GM12874 (cell line): ENCODE measurements around the gene MAGI2.

ENCODE experiments used
- TF ChIP-seq, protein P1 (sequence below): IDR thresholded peaks from 2 replicates; pipeline ENCODE4 v1.5.1; 2011; ENCODE audit warnings: low read depth, mild to moderate bottlenecking, control low read depth, low read length, moderate library complexity; ENCODE audit not compliant: insufficient read depth

Gene MAGI2

GRCh38 chr7:79304711-79305110, 148.8 kb downstream of the MAGI2 start:
- TF ChIP-seq, protein P1, sequence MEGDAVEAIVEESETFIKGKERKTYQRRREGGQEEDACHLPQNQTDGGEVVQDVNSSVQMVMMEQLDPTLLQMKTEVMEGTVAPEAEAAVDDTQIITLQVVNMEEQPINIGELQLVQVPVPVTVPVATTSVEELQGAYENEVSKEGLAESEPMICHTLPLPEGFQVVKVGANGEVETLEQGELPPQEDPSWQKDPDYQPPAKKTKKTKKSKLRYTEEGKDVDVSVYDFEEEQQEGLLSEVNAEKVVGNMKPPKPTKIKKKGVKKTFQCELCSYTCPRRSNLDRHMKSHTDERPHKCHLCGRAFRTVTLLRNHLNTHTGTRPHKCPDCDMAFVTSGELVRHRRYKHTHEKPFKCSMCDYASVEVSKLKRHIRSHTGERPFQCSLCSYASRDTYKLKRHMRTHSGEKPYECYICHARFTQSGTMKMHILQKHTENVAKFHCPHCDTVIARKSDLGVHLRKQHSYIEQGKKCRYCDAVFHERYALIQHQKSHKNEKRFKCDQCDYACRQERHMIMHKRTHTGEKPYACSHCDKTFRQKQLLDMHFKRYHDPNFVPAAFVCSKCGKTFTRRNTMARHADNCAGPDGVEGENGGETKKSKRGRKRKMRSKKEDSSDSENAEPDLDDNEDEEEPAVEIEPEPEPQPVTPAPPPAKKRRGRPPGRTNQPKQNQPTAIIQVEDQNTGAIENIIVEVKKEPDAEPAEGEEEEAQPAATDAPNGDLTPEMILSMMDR: no peak

GRCh38 chr7:79302293-79302692, 151.2 kb downstream of the MAGI2 start:
- TF ChIP-seq, protein P1: no peak

- TF ChIP-seq, protein P1: no peak
Observed at GRCh38 chr7:79301419-79301818, 152.0 kb downstream of the MAGI2 start.

- TF ChIP-seq, protein P1: no peak
Observed at GRCh38 chr7:79300573-79300972, 152.9 kb downstream of the MAGI2 start.

- TF ChIP-seq, protein P1: peak; percentile 50; the same call in 1 of the 2 replicates
Observed at GRCh38 chr7:79298145-79298760, 155.2 kb downstream of the MAGI2 start.

- TF ChIP-seq, protein P1: no peak
Observed at GRCh38 chr7:79296553-79297320, 156.7 kb downstream of the MAGI2 start.

GRCh38 chr7:79293655-79294142, 159.8 kb downstream of the MAGI2 start:
- TF ChIP-seq, protein P1: no peak
